Esophagus (tissue), 2 donors: ENCODE measurements around the gene NHLH2. TPM values are rescaled to one million over a fixed set of nuclear protein-coding genes. Genes with fewer than 3 reads are reported as not detected.

Source experiments
- H3K27ac ChIP-seq, 2 donors: one replicate each; pipeline ENCODE4 v1.5.1; 2013; ENCODE audit warnings: low read depth in 2 of 2, mild to moderate bottlenecking in 2 of 2, inconsistent platforms in 1 of 2, low read length in 1 of 2, moderate library complexity in 1 of 2
- H3K27me3 ChIP-seq, 2 donors: one replicate each; pipeline ENCODE4 v1.6.1; 2013; ENCODE audit warnings: low read length in 2 of 2, control low read depth in 1 of 2, mild to moderate bottlenecking in 1 of 2; ENCODE audit not compliant: insufficient read depth in 2 of 2, control insufficient read depth in 1 of 2
- H3K36me3 ChIP-seq, 2 donors: one replicate each; pipeline ENCODE4 v1.6.1; 2013; ENCODE audit warnings: low read length in 1 of 2; ENCODE audit not compliant: control insufficient read depth in 2 of 2, insufficient read depth in 2 of 2
- H3K4me1 ChIP-seq, 2 donors: one replicate each; pipeline ENCODE4 v1.6.1; 2013; ENCODE audit warnings: low read length in 1 of 2; ENCODE audit not compliant: control insufficient read depth in 2 of 2, insufficient read depth in 2 of 2
- H3K4me3 ChIP-seq, 2 donors: one replicate each; pipeline ENCODE4 v1.5.1; 2013; ENCODE audit warnings: low read length in 2 of 2, mild to moderate bottlenecking in 2 of 2, low read depth in 1 of 2, moderate library complexity in 1 of 2
- H3K9me3 ChIP-seq, 2 donors: one replicate each; pipeline ENCODE4 v1.6.1; 2013; ENCODE audit warnings: mild to moderate bottlenecking in 2 of 2, low read depth in 1 of 2, low read length in 1 of 2, moderate library complexity in 1 of 2; ENCODE audit not compliant: control insufficient read depth in 2 of 2, insufficient read depth in 1 of 2
- WGBS, 2 donors: extraction: QIAGEN DNeasy Blood & Tissue Kit; methylation state at CpG; one replicate each; pipeline ENCODE4 v1.1.7; 2013; 5-methylcytosine and 5-hydroxymethylcytosine counted together
- polyA plus RNA-seq, 2 donors: library from polyadenylated mRNA; stranded (reverse); fragments of 200-250 nt; gene quantifications; one replicate each; pipeline ENCODE4 v1.2.3, GENCODE V29; 2013
- donor health status: healthy with polysubstance abuse.
- donor health status: Bipolar disorder and iron deficiency.

NHLH2 gene
- polyA plus RNA-seq: 1 to 10 TPM; 1.3 to 1.8 TPM

- H3K4me1 ChIP-seq: peaks cover 0 to 3% of the 10 kb centered on the region in 2 donors
- H3K27me3 ChIP-seq: no peaks in the 10 kb centered on the region
- H3K36me3 ChIP-seq: no peaks in the 10 kb centered on the region
- H3K27ac ChIP-seq: no peak within 1 kb of the TSS
- peaks cover 0 to 2% of the 10 kb centered on the region in 2 donors for H3K9me3 ChIP-seq
- 43 to 61% methylated on average over 9 of the region's 9 CpGs for WGBS, 2 donors
- H3K4me3 ChIP-seq: no peak within 1 kb of the TSS
Measured at GRCh38 chr1:115840605-115841460, at the start of gene NHLH2. NHLH2 (minus strand) TSS chr1:115841126; CDS start chr1:115838372, 2,754 bp downstream.

GRCh38 chr1:115890580-115890979 is 49.7 kb upstream of the NHLH2 start:
- no peak overlapping the region for H3K4me3 ChIP-seq
- 50 to 53% methylated on average over 4 of the region's 4 CpGs for WGBS, 2 donors
- no peaks in the 10 kb centered on the region for H3K27me3 ChIP-seq
- no peaks in the 10 kb centered on the region for H3K4me1 ChIP-seq
- H3K27ac ChIP-seq: no peak overlapping the region
- no peaks in the 10 kb centered on the region for H3K9me3 ChIP-seq
- no peaks in the 10 kb centered on the region for H3K36me3 ChIP-seq

GRCh38 chr1:115888976-115889375 is 48.0 kb upstream of the NHLH2 start:
- no peaks in the 10 kb centered on the region for H3K36me3 ChIP-seq
- no peak overlapping the region for H3K4me3 ChIP-seq
- H3K9me3 ChIP-seq: no peaks in the 10 kb centered on the region
- no peaks in the 10 kb centered on the region for H3K4me1 ChIP-seq
- H3K27me3 ChIP-seq: no peaks in the 10 kb centered on the region
- H3K27ac ChIP-seq: no peak overlapping the region
- 87 to 92% methylated on average over 2 of the region's 2 CpGs for WGBS, 2 donors

GRCh38 chr1:115882913-115883902 is 42.3 kb upstream of the NHLH2 start:
- 70 to 76% methylated on average over 8 of the region's 8 CpGs for WGBS, 2 donors
- H3K4me1 ChIP-seq: no peaks in the 10 kb centered on the region
- no peaks in the 10 kb centered on the region for H3K9me3 ChIP-seq
- no peak overlapping the region for H3K4me3 ChIP-seq
- no peak overlapping the region for H3K27ac ChIP-seq
- H3K36me3 ChIP-seq: no peaks in the 10 kb centered on the region
- H3K27me3 ChIP-seq: no peaks in the 10 kb centered on the region

- no peak overlapping the region for H3K4me3 ChIP-seq
- H3K4me1 ChIP-seq: no peaks in the 10 kb centered on the region
- 93 to 94% methylated on average over 1 of the region's 1 CpG for WGBS, 2 donors
- no peaks in the 10 kb centered on the region for H3K9me3 ChIP-seq
- no peak overlapping the region for H3K27ac ChIP-seq
- H3K36me3 ChIP-seq: no peaks in the 10 kb centered on the region
- H3K27me3 ChIP-seq: no peaks in the 10 kb centered on the region
Measured at GRCh38 chr1:115880981-115881672, 40.2 kb upstream of the NHLH2 start.

- H3K36me3 ChIP-seq: no peaks in the 10 kb centered on the region
- H3K27me3 ChIP-seq: no peaks in the 10 kb centered on the region
- H3K4me3 ChIP-seq: no peak overlapping the region
- 84 to 85% methylated on average over 1 of the region's 1 CpG for WGBS, 2 donors
- H3K27ac ChIP-seq: no peak overlapping the region
- no peaks in the 10 kb centered on the region for H3K9me3 ChIP-seq
- no peaks in the 10 kb centered on the region for H3K4me1 ChIP-seq
Measured at GRCh38 chr1:115879977-115880376, 39.1 kb upstream of the NHLH2 start.

- no peak overlapping the region for H3K4me3 ChIP-seq
- 24 to 42% methylated on average over 5 of the region's 5 CpGs for WGBS, 2 donors
- no peak overlapping the region for H3K27ac ChIP-seq
- no peaks in the 10 kb centered on the region for H3K36me3 ChIP-seq
- no peaks in the 10 kb centered on the region for H3K27me3 ChIP-seq
- peaks cover 0 to 4% of the 10 kb centered on the region in 2 donors for H3K4me1 ChIP-seq
- no peaks in the 10 kb centered on the region for H3K9me3 ChIP-seq
Measured at GRCh38 chr1:115877511-115877910, 36.6 kb upstream of the NHLH2 start.

GRCh38 chr1:115874904-115875303 is 34.0 kb upstream of the NHLH2 start:
- Histone ChIP-seq H3K36me3 (no peaks in the 10 kb centered on the region), H3K4me3 (no peak overlapping the region), H3K27me3 (no peaks in the 10 kb centered on the region), H3K27ac (no peak overlapping the region), H3K9me3 (no peaks in the 10 kb centered on the region), H3K4me1 (peaks cover 0 to 4% of the 10 kb centered on the region in 2 donors)
- 86 to 87% methylated on average over 5 of the region's 5 CpGs for WGBS, 2 donors

- H3K27ac ChIP-seq: no peak overlapping the region
- 82% methylated on average over 4 of the region's 4 CpGs for WGBS, 2 donors
- no peaks in the 10 kb centered on the region for H3K36me3 ChIP-seq
- no peaks in the 10 kb centered on the region for H3K9me3 ChIP-seq
- H3K27me3 ChIP-seq: no peaks in the 10 kb centered on the region
- peaks cover 0 to 4% of the 10 kb centered on the region in 2 donors for H3K4me1 ChIP-seq
- no peak overlapping the region for H3K4me3 ChIP-seq
Measured at GRCh38 chr1:115874497-115874896, 33.6 kb upstream of the NHLH2 start.
